DOHH2 (cell line): ENCODE measurements around the gene XRCC3.

Experiments used
- H3F3A ChIP-seq: fragments of 200-600 bp; sonication (generic), shearing (Covaris generic); 2 replicates; pipeline ENCODE4 v1.6.0; 2016; ENCODE audit warnings: antibody characterized with exemption, mild to moderate bottlenecking; ENCODE audit not compliant: control insufficient read depth, insufficient read depth
- H3K27ac ChIP-seq: fragments of 200-600 bp; sonication (generic); 2 replicates; pipeline ENCODE4 v1.5.1; 2014; ENCODE audit warnings: low read depth, mild to moderate bottlenecking, low read length, moderate library complexity
- H3K27me3 ChIP-seq: fragments of 200-600 bp; sonication (generic); 2 replicates; pipeline ENCODE4 v1.6.1; 2014; ENCODE audit warnings: mild to moderate bottlenecking, low read length, mixed read lengths; ENCODE audit not compliant: control insufficient read depth
- H3K36me3 ChIP-seq: fragments of 200-600 bp; sonication (generic); 2 replicates; pipeline ENCODE4 v1.6.1; 2014; ENCODE audit warnings: mild to moderate bottlenecking, low read length, moderate library complexity, mixed read lengths; ENCODE audit not compliant: control insufficient read depth
- H3K4me1 ChIP-seq: fragments of 200-600 bp; sonication (generic); 2 replicates; pipeline ENCODE4 v1.6.1; 2014; ENCODE audit warnings: mild to moderate bottlenecking, low read length, mixed read lengths; ENCODE audit not compliant: control insufficient read depth
- H3K4me2 ChIP-seq: fragments of 200-600 bp; sonication (generic); 2 replicates; pipeline ENCODE4 v1.6.0; 2014; ENCODE audit warnings: mild to moderate bottlenecking, low read length, moderate library complexity
- H3K4me3 ChIP-seq: fragments of 200-600 bp; sonication (generic); 2 replicates; pipeline ENCODE4 v1.5.1; 2014; ENCODE audit warnings: mild to moderate bottlenecking, low read length, mixed read lengths
- H3K79me2 ChIP-seq: fragments of 200-600 bp; sonication (generic); 2 replicates; pipeline ENCODE4 v1.6.1; 2014; ENCODE audit warnings: mild to moderate bottlenecking, low read length, mixed read lengths; ENCODE audit not compliant: control insufficient read depth
- H3K9me2 ChIP-seq: fragments of 200-600 bp; sonication (generic); replicated peaks from 2 replicates; pipeline ENCODE4 v1.6.1; 2014; ENCODE audit warnings: mild to moderate bottlenecking, low read length, mixed read lengths; ENCODE audit not compliant: control insufficient read depth
- H3K9me3 ChIP-seq: fragments of 200-600 bp; sonication (generic); 2 replicates; pipeline ENCODE4 v1.6.1; 2014; ENCODE audit warnings: antibody characterized with exemption, low read length, mixed read lengths; ENCODE audit not compliant: control insufficient read depth, insufficient read depth
- H4K20me1 ChIP-seq: fragments of 200-600 bp; sonication (generic); 2 replicates; pipeline ENCODE4 v1.6.0; 2014; ENCODE audit warnings: low read depth, mild to moderate bottlenecking, antibody characterized with exemption, low read length, moderate library complexity; ENCODE audit not compliant: control insufficient read depth, insufficient read depth
- CTCF ChIP-seq: fragments of 200-600 bp; sonication (generic); IDR thresholded peaks from one replicate; pipeline ENCODE4 v1.5.1; 2014; ENCODE audit warnings: antibody characterized with exemption, mild to moderate bottlenecking, low read depth, low read length; ENCODE audit not compliant: poor library complexity, severe bottlenecking
- EZH2phosphoT487 ChIP-seq: fragments of 200-600 bp; sonication (generic); IDR thresholded peaks from 2 replicates; pipeline ENCODE4 v1.6.1; 2017; ENCODE audit warnings: borderline replicate concordance, mild to moderate bottlenecking, antibody characterized with exemption, low read length, moderate library complexity, mixed read lengths

The XRCC3 gene

DNA sequence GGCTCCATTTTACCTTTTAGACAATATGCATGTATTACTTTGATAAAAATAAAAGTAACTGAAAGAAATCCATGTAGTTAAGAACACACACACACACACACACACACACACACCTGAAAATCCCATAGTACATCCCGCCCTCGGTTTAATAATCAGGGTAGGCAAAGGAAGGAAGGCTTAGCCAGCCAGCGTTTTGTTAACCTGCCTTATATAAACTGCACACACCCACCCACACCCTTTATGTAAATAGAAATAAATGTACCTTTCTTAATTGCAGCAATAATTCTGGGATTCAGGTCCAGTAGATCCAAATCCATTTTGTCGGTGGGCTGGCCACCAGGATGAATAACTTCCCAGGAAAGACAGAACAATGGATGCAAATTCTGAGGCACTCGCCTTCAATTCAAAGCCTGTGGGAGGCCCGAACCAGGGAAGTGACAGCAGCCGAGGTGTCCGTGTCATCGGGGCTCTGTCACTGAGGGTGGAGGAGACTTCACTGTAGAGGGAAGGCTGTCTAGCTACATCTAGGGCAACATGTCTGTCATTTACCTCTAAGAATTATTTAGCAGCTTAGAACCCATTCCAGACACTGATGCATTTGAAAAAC is 4.4 kb downstream of the XRCC3 start:
- no peak for TF ChIP-seq CTCF
- TF ChIP-seq EZH2phosphoT487 = no peak
- no peaks in the 10 kb centered on the region for H3F3A ChIP-seq
- H3K27me3 ChIP-seq = no peaks in the 10 kb centered on the region
- no peaks in the 10 kb centered on the region; the same call in none of the 2 replicates for H4K20me1 ChIP-seq
- no peak overlapping the region for H3K4me2 ChIP-seq
- H3K9me3 ChIP-seq = no peaks in the 10 kb centered on the region
- H3K4me1 ChIP-seq = peaks cover 17% of the 10 kb centered on the region
- peaks cover 66% of the 10 kb centered on the region for H3K79me2 ChIP-seq
- H3K36me3 ChIP-seq = peaks cover 87% of the 10 kb centered on the region
- H3K27ac ChIP-seq = no peak overlapping the region
- H3K4me3 ChIP-seq = no peak overlapping the region
- no peaks in the 10 kb centered on the region for H3K9me2 ChIP-seq

GRCh38 chr14:103709814-103710213 is 5.4 kb downstream of the XRCC3 start:
- Histone ChIP-seq H3K27me3 (no peaks in the 10 kb centered on the region), H4K20me1 (no peaks in the 10 kb centered on the region; the same call in none of the 2 replicates), H3K9me2 (no peaks in the 10 kb centered on the region), H3K36me3 (peaks cover 94% of the 10 kb centered on the region), H3K9me3 (no peaks in the 10 kb centered on the region), H3K4me2 (no peak overlapping the region), H3K4me3 (no peak overlapping the region), H3K79me2 (peaks cover 61% of the 10 kb centered on the region), H3F3A (no peaks in the 10 kb centered on the region), H3K4me1 (peaks cover 17% of the 10 kb centered on the region), H3K27ac (no peak overlapping the region)
- no peak for TF ChIP-seq CTCF
- no peak for TF ChIP-seq EZH2phosphoT487

- no peaks in the 10 kb centered on the region; the same call in none of the 2 replicates for H4K20me1 ChIP-seq
- no peaks in the 10 kb centered on the region for H3K9me3 ChIP-seq
- H3K36me3 ChIP-seq = peaks cover 93% of the 10 kb centered on the region
Measured at GRCh38 chr14:103708750-103709187, 6.5 kb downstream of the XRCC3 start.

More at GRCh38 chr14:103708750-103709187, 6.5 kb downstream of the XRCC3 start:
- H3K4me1 ChIP-seq = peaks cover 12% of the 10 kb centered on the region
- TF ChIP-seq EZH2phosphoT487 (no peak), CTCF (no peak)
- no peak overlapping the region for H3K4me3 ChIP-seq
- no peaks in the 10 kb centered on the region for H3K27me3 ChIP-seq
- peaks cover 51% of the 10 kb centered on the region for H3K79me2 ChIP-seq
- H3K9me2 ChIP-seq = no peaks in the 10 kb centered on the region
- no peak overlapping the region for H3K27ac ChIP-seq
- no peaks in the 10 kb centered on the region for H3F3A ChIP-seq
- H3K4me2 ChIP-seq = no peak overlapping the region
